DOHH2 (cell line): ENCODE data around the gene CARHSP1.

ENCODE experiments used
- H3F3A ChIP-seq: fragments of 200-600 bp; sonication (generic), shearing (Covaris generic); 2 replicates; pipeline ENCODE4 v1.6.0; 2016; ENCODE audit warnings: antibody characterized with exemption, mild to moderate bottlenecking; ENCODE audit not compliant: control insufficient read depth, insufficient read depth
- H3K27ac ChIP-seq: fragments of 200-600 bp; sonication (generic); 2 replicates; pipeline ENCODE4 v1.5.1; 2014; ENCODE audit warnings: low read depth, mild to moderate bottlenecking, low read length, moderate library complexity
- H3K27me3 ChIP-seq: fragments of 200-600 bp; sonication (generic); 2 replicates; pipeline ENCODE4 v1.6.1; 2014; ENCODE audit warnings: mild to moderate bottlenecking, low read length, mixed read lengths; ENCODE audit not compliant: control insufficient read depth
- H3K36me3 ChIP-seq: fragments of 200-600 bp; sonication (generic); 2 replicates; pipeline ENCODE4 v1.6.1; 2014; ENCODE audit warnings: mild to moderate bottlenecking, low read length, moderate library complexity, mixed read lengths; ENCODE audit not compliant: control insufficient read depth
- H3K4me1 ChIP-seq: fragments of 200-600 bp; sonication (generic); 2 replicates; pipeline ENCODE4 v1.6.1; 2014; ENCODE audit warnings: mild to moderate bottlenecking, low read length, mixed read lengths; ENCODE audit not compliant: control insufficient read depth
- H3K4me2 ChIP-seq: fragments of 200-600 bp; sonication (generic); 2 replicates; pipeline ENCODE4 v1.6.0; 2014; ENCODE audit warnings: mild to moderate bottlenecking, low read length, moderate library complexity
- H3K4me3 ChIP-seq: fragments of 200-600 bp; sonication (generic); 2 replicates; pipeline ENCODE4 v1.5.1; 2014; ENCODE audit warnings: mild to moderate bottlenecking, low read length, mixed read lengths
- H3K79me2 ChIP-seq: fragments of 200-600 bp; sonication (generic); 2 replicates; pipeline ENCODE4 v1.6.1; 2014; ENCODE audit warnings: mild to moderate bottlenecking, low read length, mixed read lengths; ENCODE audit not compliant: control insufficient read depth
- H3K9me2 ChIP-seq: fragments of 200-600 bp; sonication (generic); replicated peaks from 2 replicates; pipeline ENCODE4 v1.6.1; 2014; ENCODE audit warnings: mild to moderate bottlenecking, low read length, mixed read lengths; ENCODE audit not compliant: control insufficient read depth
- H3K9me3 ChIP-seq: fragments of 200-600 bp; sonication (generic); 2 replicates; pipeline ENCODE4 v1.6.1; 2014; ENCODE audit warnings: antibody characterized with exemption, low read length, mixed read lengths; ENCODE audit not compliant: control insufficient read depth, insufficient read depth
- H4K20me1 ChIP-seq: fragments of 200-600 bp; sonication (generic); 2 replicates; pipeline ENCODE4 v1.6.0; 2014; ENCODE audit warnings: low read depth, mild to moderate bottlenecking, antibody characterized with exemption, low read length, moderate library complexity; ENCODE audit not compliant: control insufficient read depth, insufficient read depth
- CTCF ChIP-seq: fragments of 200-600 bp; sonication (generic); IDR thresholded peaks from one replicate; pipeline ENCODE4 v1.5.1; 2014; ENCODE audit warnings: antibody characterized with exemption, mild to moderate bottlenecking, low read depth, low read length; ENCODE audit not compliant: poor library complexity, severe bottlenecking
- EZH2phosphoT487 ChIP-seq: fragments of 200-600 bp; sonication (generic); IDR thresholded peaks from 2 replicates; pipeline ENCODE4 v1.6.1; 2017; ENCODE audit warnings: borderline replicate concordance, mild to moderate bottlenecking, antibody characterized with exemption, low read length, moderate library complexity, mixed read lengths

The CARHSP1 gene

GRCh38 chr16:8887431-8887765, 18.6 kb upstream of the CARHSP1 start:
- H3K27me3 ChIP-seq, result peaks cover 3% of the 10 kb centered on the region; the same call in 1 of the 2 replicates
- H3K4me2 ChIP-seq, result no peak overlapping the region
- H4K20me1 ChIP-seq, result 0 out of 2 replicates have a peak, but pooled peaks cover 6% of the 10 kb centered on the region
- H3K9me2 ChIP-seq, result no peaks in the 10 kb centered on the region
- no peak overlapping the region for H3K4me3 ChIP-seq
- H3F3A ChIP-seq, result no peaks in the 10 kb centered on the region
- TF ChIP-seq CTCF, result no peak
- TF ChIP-seq EZH2phosphoT487, result no peak
- peaks cover 40% of the 10 kb centered on the region for H3K4me1 ChIP-seq
- H3K27ac ChIP-seq, result no peak overlapping the region
- no peaks in the 10 kb centered on the region for H3K9me3 ChIP-seq
- no peaks in the 10 kb centered on the region for H3K79me2 ChIP-seq
- peaks cover 36% of the 10 kb centered on the region for H3K36me3 ChIP-seq

GRCh38 chr16:8886593-8887430, 18.0 kb upstream of the CARHSP1 start:
- Histone ChIP-seq H3K4me1 (peaks cover 36% of the 10 kb centered on the region), H3K36me3 (peaks cover 30% of the 10 kb centered on the region), H3K79me2 (no peaks in the 10 kb centered on the region), H3K4me3 (no peak overlapping the region), H3K27me3 (peaks cover 3% of the 10 kb centered on the region; the same call in 1 of the 2 replicates), H3K9me2 (no peaks in the 10 kb centered on the region), H3K27ac (no peak overlapping the region), H4K20me1 (0 out of 2 replicates have a peak, but pooled peaks cover 6% of the 10 kb centered on the region), H3K4me2 (no peak overlapping the region), H3F3A (no peaks in the 10 kb centered on the region), H3K9me3 (no peaks in the 10 kb centered on the region)
- TF ChIP-seq EZH2phosphoT487 (no peak), CTCF (no peak)

GRCh38 chr16:8885674-8886592, 17.1 kb upstream of the CARHSP1 start:
- peaks cover 3% of the 10 kb centered on the region; the same call in 1 of the 2 replicates for H3K27me3 ChIP-seq
- no peak overlapping the region for H3K4me3 ChIP-seq
- H3K4me2 ChIP-seq, result no peak overlapping the region
- H3F3A ChIP-seq, result no peaks in the 10 kb centered on the region
- TF ChIP-seq CTCF (peak; percentile 19), EZH2phosphoT487 (no peak)
- H4K20me1 ChIP-seq, result 0 out of 2 replicates have a peak, but pooled peaks cover 6% of the 10 kb centered on the region
- H3K36me3 ChIP-seq, result peaks cover 21% of the 10 kb centered on the region
- no peaks in the 10 kb centered on the region for H3K9me2 ChIP-seq
- no peaks in the 10 kb centered on the region for H3K79me2 ChIP-seq
- H3K27ac ChIP-seq, result no peak overlapping the region
- H3K4me1 ChIP-seq, result peaks cover 36% of the 10 kb centered on the region
- no peaks in the 10 kb centered on the region for H3K9me3 ChIP-seq
